NCI-H1930 (cell line): Measurements from ENCODE around the gene BICDL1.

Experiments
- DNase-seq, 2 experiments: peaks; one replicate each; lab custom pipeline; 2025; lab: John Stamatoyannopoulos, UW

Gene BICDL1

DNA sequence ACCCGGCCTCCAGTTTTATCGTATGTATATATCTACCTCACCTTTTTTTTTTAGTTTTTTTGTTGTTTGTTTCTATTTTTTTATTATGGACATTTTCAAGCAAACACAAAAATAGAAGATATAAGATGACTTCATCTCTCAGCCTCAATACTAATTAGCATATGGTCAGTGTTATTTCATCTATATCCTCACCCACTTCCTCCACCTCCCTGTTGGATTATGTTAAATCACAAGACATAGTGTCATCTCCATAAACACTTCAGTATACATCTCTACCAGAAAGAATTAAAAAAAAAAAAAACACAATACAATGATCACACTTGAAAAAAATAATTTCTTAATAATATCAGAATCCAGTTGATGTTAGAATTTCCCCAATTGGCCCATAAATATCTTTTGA, 92.6 kb downstream of the BICDL1 start:
- no peak for DNase-seq

DNA sequence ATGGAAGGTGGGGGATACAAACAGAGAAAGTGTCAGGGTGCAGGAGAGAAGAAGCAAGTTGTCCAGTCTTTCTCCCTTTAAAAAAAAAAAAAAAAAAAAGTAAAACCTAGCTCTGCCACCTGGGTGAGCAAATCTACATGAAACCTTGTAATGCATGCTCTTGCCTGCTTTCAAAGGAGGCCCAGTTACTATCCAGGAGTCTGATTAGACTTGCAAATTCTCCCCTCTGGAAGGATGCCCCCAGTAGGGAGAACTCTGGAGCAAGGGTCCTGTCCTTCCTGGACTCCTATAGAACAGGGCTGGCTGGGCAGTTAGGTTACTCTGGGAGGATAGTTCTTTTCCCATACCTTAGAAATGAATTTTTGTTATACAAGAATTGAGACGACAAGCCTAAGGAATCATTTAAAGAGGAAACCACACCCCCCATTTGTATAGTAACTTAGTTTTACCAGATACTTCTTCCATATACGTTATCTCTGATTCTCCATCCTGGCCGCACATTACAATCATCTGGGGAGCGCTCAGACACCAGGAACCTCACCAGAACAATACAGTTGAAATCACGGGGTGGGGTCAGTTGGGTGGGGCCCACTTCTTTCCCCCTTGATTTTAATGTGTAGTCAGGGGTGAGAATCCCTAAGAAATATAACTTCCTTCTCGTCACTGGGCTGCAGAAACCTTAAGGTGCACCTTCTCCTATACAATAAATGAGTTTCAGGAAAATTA, 97.0 kb downstream of the BICDL1 start:
- DNase-seq, result no peak

DNA sequence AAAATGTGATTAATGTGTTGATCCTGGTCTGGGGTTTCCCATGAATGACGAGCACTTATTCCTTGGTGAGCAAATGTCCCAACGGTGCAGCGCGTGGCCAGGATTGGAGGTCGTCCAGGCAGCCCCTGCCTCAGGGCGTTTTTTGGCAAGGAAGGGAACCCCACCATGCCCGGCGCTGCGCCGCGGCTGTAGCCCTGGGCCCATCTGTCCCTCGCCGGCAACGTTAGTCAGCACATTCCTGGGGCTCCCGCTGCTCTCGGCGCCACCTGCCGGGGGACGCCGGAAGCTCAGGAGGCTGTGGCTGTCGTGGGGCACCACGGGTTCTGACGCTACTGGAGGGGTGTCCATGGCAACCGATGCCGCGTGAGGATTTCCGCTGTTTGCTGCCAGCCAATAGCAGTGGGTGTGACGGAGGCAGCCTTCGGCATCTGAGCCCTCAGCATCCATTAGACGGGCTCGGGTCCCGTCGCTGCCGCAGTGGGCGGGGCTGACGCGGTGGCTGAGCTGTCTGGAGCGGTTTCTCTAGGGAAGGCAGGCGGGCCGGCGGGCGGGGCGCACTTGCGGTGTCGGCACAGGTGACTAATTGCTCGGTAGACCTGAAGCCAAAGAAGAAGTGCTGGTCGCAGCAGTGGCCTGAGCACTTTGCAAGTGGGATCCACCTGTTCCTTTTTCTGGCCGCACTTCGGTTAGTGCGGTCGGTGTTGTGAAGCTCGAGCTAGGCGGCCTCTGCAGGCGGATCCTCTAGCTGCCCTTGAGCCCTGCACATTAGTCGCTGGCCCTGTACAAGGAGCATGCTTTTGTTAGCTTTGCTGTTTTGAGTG, 98.0 kb downstream of the BICDL1 start:
- peak; percentile 98 for DNase-seq

DNA sequence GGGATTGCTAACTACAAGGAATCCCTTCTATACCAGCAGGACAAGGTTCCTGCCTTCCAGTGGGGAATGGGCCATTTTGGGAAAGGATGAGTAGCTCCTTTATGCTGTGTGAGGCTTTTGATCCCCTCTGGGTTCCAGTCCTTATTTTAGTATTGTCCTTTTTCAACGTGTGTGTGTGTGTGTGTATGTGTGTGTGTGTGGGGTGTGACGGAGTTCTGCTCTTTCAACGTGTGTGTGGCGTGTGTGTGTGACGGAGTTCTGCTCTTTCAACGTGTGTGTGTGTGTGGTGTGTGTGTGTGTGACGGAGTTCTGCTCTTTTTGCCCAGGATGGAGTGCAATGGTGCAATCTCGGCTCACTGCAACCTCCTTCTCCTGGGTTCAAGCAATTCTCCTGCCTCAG, 100.1 kb downstream of the BICDL1 start:
- DNase-seq, result no peak

DNA sequence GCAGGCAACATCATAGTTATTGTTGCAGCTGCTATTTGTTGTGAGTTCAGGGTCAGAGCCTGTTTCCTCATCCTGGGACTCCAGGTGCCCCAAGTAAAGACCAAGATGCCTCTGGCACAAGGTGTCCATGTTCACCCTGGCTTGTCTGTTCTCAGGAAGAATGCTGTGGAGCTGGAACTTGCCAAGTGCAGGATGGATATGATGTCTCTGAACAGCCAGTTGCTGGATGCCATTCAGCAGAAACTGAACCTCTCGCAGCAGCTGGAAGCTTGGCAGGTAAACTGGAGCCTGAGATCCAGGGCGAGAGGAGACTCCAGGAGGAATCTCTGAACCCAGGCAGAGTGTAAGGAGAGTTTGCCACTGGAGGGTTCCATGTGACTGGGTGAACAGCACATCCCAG, 100.8 kb downstream of the BICDL1 start:
- no peak for DNase-seq

DNA sequence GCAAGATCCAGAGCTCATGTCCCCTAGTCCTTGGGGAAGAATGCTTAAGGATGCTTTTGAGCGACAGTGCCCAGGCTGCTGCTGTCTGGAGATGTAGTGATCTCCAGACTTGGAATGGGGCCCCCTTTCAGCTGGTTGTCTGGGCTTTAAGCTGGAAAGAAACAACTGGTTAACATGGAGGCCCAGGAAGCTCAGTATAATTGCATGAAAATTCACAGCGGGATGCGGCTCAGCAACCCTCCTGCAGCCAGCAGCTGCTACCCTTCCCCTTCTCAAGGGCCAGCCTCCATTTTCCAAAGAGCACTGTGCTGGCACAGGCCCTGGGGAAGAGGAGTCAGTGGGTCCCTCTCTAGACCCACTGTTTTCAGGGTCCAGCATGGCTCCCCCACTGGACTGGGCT, 101.2 kb downstream of the BICDL1 start:
- DNase-seq, result no peak

DNA sequence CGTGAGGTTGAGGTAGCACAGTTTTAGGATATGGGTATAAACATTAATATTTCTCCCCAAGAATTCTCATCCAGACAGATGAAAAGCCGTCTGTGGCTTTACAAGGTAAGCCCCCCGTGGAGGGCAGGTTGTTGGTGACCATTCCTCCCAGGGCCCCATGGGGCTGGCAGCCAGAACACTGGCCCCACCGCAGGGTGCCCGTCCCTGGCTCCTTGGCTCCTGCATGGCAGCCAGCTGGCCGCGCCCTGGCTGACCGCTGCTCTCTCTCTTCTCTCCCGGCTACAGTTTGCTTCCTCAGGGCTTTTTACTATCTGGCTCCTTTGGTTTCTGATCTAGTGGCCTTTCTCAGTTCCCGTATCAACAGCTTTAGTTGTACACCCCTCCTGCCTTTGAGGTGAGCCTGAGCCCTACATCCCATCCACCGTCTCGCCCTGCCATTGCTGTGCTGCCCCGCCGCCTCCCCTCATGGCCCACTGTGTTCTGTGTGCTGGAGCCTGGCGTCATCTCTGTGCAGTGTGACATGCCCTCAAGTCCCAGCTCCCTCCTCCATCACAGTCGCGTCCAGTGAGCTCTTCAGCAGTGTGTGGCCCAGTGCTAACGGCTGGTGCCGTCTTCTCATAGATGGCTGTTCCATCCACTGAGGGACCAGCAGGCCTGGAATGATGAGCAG, 101.7 kb downstream of the BICDL1 start:
- DNase-seq, result no peak

DNA sequence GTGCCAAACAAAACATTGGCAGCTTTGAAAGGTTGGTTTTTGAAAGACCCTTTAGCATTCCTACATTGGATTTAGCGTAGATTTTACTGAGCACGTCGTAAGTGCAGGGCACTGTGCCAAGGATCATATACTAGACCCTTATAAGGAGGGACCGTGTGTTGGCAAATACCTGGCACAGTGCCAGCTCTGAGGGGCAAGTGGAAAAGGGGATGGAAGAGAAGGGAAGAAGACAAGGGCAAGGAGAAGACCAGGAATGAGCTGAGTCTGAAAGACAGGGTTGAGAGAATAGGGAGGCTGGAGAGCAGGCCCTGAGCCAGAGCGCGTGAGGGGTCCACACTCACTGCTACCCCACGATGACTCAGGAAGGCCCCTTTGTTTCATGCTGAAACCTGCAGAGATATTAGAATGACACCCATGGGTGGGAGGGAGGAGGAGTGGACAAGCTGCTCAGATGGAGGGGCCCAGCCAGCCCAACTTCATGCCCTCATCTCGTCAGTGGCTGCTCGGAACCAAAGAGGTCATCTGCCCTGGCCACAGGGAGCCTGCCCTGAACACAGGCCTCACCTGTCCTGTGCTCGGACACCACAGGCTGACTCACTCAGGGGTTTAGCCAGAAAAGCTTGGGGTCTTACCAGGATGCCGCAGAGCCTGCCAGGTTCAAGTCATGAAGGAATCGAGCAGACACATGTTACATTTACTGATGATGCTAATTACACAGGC, 102.5 kb downstream of the BICDL1 start:
- DNase-seq, result no peak

DNA sequence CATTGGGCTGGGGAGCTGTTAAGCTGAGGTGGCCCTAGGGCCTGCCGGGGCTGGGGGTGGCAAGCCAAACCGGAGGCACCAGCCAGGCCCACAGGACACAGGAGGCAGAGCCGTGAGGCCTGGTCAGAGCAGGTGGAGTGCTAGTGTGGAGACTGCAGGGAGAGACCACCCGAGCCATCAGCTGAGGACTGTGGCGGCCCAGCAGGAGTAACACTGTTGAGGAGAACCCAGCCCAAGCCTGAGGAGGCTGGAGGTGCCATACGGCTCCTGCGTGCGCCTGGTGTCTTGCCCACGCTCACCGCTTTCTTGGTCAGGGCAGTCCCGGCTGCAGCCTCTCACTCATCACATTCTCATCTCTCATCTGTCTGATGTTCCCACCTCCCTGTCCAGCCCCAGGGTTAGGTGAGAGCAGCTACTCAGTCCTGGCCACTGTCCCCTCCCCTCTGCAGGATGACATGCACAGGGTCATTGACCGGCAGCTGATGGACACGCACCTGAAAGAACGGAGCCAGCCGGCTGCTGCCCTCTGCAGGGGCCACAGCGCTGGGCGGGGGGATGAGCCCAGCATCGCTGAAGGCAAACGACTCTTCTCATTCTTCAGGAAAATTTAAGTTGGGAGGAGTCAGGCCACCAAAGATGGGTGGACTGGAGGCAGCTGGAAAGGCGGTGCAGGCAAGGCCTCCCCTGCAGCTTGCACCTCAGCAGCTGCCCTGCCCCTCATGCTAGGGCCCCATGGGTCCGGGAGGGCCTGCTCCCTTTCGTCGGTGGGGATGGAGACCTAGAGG, 103.7 kb downstream of the BICDL1 start:
- no peak for DNase-seq

DNA sequence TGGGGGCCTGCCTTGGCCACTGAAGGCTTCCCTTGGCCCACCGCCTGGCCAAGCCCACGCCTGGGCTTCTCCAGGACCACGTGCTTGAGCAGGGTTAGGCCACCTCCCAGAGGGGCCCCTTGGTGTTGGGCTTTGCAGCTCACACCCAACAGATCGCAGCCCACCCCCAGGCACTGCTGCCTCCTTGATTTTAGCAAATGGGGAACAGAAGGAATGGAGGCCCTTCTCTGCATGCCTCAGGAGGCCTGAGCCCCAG, 104.2 kb downstream of the BICDL1 start:
- no peak for DNase-seq

DNA sequence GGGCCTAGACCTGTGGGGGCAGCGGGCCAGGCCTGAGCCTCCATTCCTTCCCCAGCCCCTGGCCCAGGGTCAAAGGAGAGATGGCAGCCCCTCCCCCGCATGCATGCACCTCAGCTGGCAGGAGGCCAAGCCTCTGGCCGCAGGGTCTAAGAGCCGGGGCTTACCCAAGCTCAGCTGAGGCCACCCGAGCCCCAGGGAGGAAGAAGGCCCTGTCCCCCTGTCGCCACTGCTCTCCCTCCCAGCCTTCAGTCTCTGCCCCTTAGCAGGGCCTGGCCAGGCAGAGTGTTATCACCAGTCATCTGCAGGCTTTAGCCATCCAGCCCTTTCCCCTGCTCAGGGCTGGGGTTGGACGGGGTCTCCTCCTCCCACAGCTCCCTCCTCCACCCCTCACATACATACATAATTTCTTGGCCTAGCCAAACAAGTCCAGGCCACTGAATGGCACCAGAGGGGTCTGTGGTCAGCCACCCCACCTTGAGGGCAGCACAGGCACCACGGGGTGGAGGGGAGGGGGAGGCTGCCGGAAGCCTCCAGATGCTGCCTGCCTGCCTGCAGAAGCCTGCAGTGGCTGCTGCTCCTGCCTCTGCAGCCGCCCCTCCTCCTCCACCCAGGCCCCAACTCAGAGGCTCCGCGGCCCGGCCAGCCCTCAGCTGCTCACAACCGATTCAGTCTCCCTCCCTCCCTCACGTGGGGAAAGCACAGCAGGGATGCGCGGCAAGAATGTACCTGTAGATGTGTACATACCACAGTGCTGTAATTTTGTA, 104.7 kb downstream of the BICDL1 start:
- no peak for DNase-seq

DNA sequence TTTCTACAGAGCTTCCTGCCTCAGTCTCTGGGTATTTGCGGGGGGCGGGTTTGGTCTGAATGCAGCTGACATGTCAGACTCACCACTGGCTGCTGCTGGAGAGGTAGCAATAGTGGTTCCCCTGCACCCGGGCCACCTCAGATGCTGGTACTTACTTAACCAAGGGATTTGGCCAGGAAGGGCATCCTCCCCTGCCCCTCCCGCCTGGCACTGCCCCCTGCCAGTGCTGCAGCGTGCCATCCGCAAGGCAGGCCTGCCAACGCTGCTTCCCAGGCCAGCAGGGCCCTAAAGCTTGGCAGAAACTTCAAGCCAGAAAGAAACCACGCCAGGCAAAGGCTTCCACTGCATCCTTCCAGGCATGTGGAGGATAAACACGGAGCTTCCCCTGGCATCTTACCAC, 105.4 kb downstream of the BICDL1 start:
- DNase-seq, result no peak

DNA sequence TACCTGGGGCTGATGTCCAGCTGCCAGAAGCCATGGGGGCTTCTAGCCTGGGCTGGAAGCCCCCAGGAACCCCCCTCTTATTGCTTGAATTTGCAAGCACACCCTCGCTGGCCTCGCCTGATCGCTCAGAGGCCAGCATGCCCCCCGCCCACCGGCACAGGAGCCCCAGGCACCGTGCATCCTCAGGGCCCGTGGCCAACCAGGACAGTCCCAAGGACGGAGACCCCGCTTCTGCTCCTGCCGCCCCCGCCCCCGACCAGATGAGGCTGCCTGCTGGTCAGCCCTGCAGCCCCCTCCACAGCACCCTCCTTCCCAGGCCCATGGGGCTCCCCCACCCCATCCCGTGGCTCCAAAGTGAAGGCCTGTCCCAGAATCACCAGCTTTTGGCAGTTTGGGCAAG, 106.3 kb downstream of the BICDL1 start:
- DNase-seq, result no peak

DNA sequence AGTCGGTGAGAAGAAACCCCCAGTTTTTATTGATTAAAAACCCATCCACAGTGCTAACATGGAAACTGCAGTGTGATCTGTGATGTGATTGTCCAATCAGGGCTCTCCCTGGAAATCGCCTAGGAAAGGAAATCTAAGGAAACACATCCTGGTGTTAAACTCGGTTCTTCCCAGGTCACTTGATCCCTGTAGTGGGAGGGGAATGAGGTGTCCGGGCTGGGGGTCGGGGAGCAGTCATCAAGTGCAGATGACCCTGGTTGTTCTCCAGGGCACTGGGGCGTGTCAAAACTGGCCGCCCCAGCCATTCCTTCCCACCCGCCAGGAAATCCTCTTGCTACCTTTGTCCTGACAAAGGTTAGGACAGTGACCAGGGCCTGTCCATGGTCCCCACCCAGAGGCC, 106.7 kb downstream of the BICDL1 start:
- DNase-seq, result no peak

DNA sequence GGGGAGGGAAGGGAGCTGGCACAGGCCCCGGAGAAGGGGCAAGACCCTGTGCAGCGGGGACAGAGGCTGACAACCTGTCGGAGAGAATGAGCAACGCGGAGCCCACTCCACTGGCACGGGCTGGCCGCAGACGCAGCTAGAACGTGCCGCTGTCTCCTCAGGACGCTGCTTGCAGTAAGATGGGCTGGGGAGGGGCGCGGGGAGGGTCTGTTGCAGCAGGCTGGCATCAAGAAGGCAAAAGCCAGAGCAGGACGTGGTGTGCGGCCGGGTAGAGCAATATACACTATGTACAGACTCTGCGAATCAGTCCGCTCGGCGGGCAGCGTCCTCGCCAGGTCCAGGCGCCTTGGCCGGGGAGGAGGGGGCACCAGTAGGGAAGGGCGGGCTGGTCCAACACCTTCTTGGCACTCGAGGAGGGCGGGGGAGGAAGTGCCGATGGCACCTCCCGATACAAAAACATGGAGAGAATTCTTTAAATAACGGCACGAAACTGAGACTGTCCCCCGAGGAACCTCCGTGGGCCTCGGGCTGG, 107.7 kb downstream of the BICDL1 start:
- no peak for DNase-seq

DNA sequence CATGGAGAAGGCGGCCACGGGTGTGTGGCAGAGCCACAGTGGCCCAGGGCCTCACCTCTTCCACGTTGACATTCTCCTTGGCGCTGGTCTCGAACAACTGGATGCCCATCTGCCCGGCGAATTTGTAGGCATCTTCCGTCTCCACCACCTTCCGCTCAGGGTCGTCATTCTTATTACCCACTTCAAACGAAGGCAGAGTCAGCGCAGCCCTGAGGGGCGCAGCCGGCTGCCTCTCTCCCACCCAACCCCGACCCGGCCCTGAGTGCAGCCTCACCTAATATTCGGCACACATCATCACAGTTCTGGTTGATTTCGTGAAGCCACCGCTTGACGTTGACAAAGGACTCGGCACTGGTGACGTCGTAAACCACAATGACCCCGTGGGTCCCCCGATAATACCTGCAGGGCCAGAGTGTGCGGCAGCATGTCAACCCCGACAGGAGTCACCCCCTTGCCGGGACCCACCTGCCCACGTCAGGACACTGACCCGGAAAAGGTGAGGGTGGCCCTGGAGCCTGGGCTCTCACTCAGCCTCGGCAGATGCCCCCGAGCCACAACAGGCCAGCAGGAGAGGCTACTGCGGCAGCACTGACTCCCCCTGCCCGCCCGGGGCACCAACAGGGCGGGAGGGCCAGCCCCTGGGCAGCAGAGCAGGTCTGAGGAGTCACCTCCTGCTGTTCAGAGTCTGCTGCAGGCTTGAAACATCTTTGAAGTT, 109.9 kb downstream of the BICDL1 start:
- no peak for DNase-seq

DNA sequence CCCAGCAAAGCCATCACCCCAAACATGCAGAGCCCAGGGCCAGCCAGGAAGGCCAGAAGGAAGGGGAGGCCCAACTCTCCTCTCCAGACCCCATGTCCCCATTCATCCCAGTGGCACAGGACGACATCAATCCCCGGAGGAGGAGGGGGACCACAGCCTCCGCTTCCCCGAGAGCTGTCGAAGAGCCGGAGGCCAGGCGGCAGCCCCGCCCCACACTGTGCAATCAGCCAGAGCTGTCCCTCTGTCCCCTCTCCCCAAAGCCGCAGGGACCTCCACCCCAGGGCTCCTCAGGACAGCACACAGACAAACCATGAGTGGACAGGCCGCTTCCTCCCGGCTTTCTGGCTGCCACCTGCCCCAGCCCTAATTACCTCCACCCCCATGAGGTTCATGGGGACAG, 110.7 kb downstream of the BICDL1 start:
- no peak for DNase-seq

DNA sequence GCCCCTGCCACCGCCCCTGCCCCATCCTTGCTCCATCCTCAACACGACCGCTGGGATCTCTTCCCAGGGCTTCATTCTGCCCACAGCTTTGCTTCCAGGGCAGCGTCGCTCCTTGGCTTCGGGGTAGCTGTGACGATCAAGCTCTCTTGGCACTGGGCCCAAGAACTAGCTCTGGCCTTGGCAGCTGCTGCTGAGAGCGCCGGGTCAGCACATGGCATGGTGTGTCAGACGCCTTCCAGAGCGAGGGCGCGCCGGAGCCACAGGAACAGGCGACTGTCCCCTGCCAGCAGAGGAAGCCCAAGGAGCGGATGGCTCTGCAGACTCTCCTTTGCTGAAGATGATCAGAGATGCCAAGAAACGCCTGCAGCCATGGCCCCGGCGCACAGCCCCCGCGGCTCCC, 111.6 kb downstream of the BICDL1 start:
- DNase-seq, result no peak

DNA sequence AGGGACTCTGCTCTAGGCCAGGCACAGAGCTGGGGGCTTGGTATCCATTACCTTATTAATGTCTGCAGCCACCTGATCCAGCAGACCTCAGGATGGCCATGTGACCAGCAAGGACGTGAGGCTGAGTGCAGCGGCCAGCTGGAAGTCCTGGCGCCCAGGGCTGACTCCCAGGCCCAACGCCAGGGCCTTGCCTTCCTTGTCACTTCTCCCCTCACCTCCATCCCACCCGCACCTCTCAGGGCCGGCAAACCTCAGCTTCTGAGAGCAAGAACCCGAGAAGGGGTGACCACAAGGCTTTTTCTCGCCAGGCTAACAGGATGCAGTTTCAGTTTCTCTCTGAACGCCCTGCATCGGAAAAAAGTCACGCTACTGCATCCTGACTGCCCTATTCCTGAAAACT, 112.1 kb downstream of the BICDL1 start:
- DNase-seq, result no peak

DNA sequence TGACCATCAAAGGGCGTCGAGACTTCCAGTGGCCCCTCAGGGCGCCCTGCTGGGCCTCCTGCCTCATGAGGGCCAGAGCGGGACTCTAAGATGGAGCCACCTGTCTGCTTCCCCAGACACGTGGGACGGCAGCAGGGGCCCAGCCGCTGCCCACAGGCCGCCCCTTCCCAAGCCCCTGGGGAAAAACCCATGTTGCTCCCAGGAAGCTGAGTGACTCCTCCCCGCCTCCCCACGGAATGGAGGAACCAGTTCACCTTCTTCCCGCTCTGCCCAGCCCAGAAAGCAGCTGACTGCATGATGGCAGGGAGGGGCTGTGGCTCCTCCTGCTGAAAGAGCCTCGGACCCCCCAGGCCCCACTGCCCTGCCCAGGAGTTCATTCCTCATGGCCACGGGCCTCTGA, 112.6 kb downstream of the BICDL1 start:
- no peak for DNase-seq
